Osteocyte (in vitro differentiated cells): ENCODE measurements around the gene RHD. TPM values are rescaled to one million over a fixed set of nuclear protein-coding genes. Genes with fewer than 3 reads are reported as not detected.
A peak's percentile ranks its signal among the peaks of the same experiment; 100 is the strongest.
"Not testable (repeated sequence)": the region's sequence is repeated elsewhere in the genome, so short reads cannot be mapped to it uniquely, and the experiment has no call there.

Experiments
- DNase-seq: peaks from one replicate; pipeline ENCODE4 v3.0.0; 2021; ENCODE audit warnings: mixed read lengths; ENCODE audit not compliant: unreplicated experiment; ENCODE audit errors: extremely low spot score
- H3K27ac Mint-ChIP-seq: one replicate; pipeline ENCODE4 v1.8.0; 2021; ENCODE audit warnings: mild to moderate bottlenecking, mixed read lengths; ENCODE audit not compliant: unreplicated experiment
- H3K27me3 Mint-ChIP-seq: one replicate; pipeline ENCODE4 v1.8.0; 2021; ENCODE audit warnings: mixed read lengths; ENCODE audit not compliant: unreplicated experiment
- H3K36me3 Mint-ChIP-seq: one replicate; pipeline ENCODE4 v1.8.0; 2021; ENCODE audit warnings: mixed read lengths; ENCODE audit not compliant: unreplicated experiment
- H3K4me1 Mint-ChIP-seq: one replicate; pipeline ENCODE4 v1.8.0; 2021; ENCODE audit warnings: mixed read lengths; ENCODE audit not compliant: unreplicated experiment
- H3K4me3 Mint-ChIP-seq: one replicate; pipeline ENCODE4 v1.8.0; 2021; ENCODE audit warnings: mild to moderate bottlenecking, moderate library complexity, mixed read lengths; ENCODE audit not compliant: unreplicated experiment
- H3K9me3 Mint-ChIP-seq: one replicate; pipeline ENCODE4 v1.8.0; 2021; ENCODE audit warnings: mixed read lengths; ENCODE audit not compliant: unreplicated experiment
- total RNA-seq: library from RNA; stranded (reverse); gene quantifications from 2 replicates; pipeline ENCODE4 v1.2.1, GENCODE V29; 2021

Gene RHD
- total RNA-seq, 1 donor from 2014 or later = not detected

DNA sequence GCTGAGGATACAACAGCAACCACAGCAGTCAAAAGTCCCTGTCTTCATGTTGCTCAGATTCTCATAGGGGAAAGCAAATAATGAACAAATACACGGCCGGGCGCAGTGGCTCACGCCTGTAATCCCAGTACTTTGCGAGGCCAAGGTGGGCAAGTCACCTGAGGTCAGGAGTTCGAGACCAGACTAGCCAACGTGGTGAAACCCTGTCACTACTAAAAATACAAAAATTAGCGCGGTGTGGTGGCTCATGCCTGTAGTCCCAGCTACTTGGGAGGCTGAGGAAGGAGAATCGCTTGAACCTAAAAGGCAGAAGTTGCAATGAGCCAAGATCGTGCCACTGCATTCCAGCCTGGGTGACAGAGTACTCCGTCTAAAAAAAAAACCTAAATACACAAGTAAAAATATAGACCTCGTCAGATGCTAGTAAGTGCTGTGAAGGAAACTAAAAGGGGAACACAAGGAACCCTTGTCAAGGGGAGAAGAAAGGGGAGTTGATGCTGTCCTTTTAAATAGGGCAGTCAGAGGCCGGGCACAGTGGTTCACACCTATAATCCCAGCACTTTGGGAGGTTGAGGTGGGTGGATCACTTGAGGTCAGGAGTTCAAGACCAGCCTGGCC, 4.1 kb upstream of the RHD start:
- not testable (repeated sequence) for H3K27ac Mint-ChIP-seq, DNase-seq

DNA sequence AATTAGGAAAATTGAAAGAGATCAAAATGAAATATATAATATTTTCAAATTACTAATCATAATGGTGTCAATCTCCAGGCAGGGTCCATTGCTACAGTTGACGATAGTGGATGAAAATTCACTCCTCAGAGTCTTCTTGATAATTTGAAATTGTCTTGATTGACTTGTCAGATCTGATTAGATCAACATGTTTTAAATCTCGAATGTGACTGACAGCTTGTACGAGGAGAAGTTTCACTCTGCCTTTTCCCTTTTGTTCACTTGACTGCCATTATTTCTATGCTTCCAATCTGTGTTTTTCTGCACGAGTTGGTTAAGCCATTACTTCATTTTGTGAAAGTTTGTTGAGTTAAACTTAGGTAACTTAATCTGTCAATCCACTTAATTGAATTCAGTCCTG, 3.3 kb downstream of the RHD start:
- not testable (repeated sequence) for H3K27me3 Mint-ChIP-seq, H3K4me3 Mint-ChIP-seq, H3K9me3 Mint-ChIP-seq, H3K27ac Mint-ChIP-seq, DNase-seq, H3K36me3 Mint-ChIP-seq, H3K4me1 Mint-ChIP-seq

More for the DNA sequence above, 4.1 kb upstream of the RHD start:
- H3K4me3 Mint-ChIP-seq = peak overlapping the region; percentile 67
- H3K36me3 Mint-ChIP-seq, H3K27me3 Mint-ChIP-seq, H3K4me1 Mint-ChIP-seq, H3K9me3 Mint-ChIP-seq: not testable (repeated sequence)

DNA sequence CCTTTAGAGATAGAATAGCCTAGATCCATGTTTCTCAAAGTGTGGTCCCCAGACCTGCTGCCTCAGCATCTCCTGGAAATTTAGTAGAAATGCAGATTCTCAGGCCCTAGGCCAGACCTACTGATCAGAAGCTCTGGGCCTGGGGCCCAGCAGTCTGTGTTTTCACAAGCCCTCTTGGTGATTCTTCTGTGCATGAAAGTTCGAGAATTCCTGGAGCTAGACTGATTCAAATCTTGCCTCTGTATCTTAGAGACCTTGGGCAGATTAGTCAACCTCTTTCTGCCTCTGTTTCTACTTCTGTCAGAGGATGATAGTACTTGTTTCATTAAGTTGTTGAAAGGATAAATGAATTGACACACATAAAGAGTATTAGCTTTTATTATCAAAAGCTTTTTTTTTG, 5.0 kb downstream of the RHD start:
- not testable (repeated sequence) for H3K9me3 Mint-ChIP-seq, H3K36me3 Mint-ChIP-seq, H3K4me1 Mint-ChIP-seq, H3K4me3 Mint-ChIP-seq, H3K27ac Mint-ChIP-seq, DNase-seq, H3K27me3 Mint-ChIP-seq

DNA sequence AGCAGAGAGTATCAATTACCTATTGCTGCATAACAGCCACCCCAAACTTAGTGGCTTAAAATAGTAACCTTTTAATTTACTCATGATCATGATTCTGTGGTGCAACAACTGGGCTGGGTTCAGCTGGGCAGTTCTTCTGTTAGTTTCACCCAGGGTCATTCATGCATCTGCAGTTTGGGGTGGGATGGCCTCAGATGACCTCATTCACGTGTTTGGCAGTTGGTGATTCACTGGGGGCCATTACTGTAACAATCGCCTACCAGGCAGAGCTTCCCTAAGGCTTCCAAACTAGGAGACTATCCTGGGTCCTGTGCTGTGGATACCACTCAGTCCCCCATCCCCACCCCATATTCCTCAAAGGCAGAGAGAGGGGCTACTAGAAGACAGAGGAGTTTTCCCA, 6.0 kb downstream of the RHD start:
- H3K4me1 Mint-ChIP-seq, H3K4me3 Mint-ChIP-seq, H3K9me3 Mint-ChIP-seq, H3K27ac Mint-ChIP-seq, DNase-seq, H3K36me3 Mint-ChIP-seq, H3K27me3 Mint-ChIP-seq: not testable (repeated sequence)

DNA sequence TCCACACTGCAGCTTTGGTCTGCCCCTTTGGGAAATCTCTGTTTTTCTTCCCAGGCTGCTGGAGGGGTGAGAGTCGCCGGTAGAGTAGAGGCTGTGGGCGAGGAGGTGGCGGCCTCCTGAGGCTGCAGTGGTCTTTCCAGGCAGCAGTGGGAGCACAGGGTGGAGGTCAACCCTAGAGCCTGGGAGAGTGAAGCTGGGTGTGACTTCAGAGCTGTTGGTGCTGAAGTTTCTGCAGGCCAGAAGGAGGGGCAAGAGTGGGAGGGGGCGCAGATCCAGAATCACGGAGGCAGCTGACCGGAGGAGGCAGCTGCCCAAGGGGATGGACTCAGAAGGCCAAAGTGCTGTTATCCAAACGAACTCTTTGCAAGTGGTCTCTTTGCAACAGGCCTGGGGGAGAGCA, 6.5 kb downstream of the RHD start:
- H3K27me3 Mint-ChIP-seq, H3K27ac Mint-ChIP-seq, H3K9me3 Mint-ChIP-seq, H3K4me1 Mint-ChIP-seq, H3K36me3 Mint-ChIP-seq, DNase-seq, H3K4me3 Mint-ChIP-seq: not testable (repeated sequence)

DNA sequence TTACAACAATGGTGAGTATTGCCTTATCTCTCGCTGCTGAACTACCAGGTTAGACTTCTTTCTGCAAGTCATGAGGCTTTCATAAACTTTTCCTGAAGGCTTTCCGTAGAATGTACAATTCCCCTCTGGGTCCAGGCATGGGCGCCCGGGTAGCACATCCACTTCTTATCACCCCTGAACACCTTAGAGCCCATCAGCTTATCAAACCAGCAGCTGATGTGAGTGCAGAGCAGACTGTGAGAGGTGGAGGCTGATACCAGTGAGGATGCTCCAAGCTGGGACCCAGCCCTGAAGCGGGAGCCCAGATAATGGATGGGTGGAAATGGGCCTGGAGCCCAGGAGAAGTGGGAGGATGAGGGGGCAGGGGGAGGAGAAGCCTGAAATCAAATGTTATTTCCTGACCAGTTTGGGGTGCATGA, 7.4 kb downstream of the RHD start:
- not testable (repeated sequence) for H3K9me3 Mint-ChIP-seq, H3K27me3 Mint-ChIP-seq, H3K4me1 Mint-ChIP-seq, DNase-seq, H3K36me3 Mint-ChIP-seq, H3K27ac Mint-ChIP-seq, H3K4me3 Mint-ChIP-seq

DNA sequence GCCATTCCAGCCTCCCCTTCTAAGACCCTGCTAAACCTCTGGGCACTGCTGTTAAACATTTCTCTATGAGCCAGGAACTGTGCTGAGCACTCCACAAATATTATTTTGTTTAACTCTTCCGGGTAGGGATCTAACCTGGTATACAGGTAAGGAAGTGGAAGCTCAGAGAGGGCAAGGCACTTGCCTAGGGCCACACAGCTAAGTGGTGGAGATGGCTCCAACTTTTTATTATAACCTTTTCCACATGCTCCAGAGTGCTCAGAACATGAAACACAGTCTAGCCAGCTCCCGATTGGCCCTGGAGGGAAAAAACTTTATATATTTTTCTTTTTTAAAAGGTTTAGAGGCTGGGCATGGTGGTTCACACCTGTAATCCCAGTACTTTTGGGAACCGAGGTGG, 13.6 kb downstream of the RHD start:
- not testable (repeated sequence) for H3K9me3 Mint-ChIP-seq, H3K36me3 Mint-ChIP-seq, H3K4me3 Mint-ChIP-seq, H3K27me3 Mint-ChIP-seq, H3K4me1 Mint-ChIP-seq, H3K27ac Mint-ChIP-seq, DNase-seq

DNA sequence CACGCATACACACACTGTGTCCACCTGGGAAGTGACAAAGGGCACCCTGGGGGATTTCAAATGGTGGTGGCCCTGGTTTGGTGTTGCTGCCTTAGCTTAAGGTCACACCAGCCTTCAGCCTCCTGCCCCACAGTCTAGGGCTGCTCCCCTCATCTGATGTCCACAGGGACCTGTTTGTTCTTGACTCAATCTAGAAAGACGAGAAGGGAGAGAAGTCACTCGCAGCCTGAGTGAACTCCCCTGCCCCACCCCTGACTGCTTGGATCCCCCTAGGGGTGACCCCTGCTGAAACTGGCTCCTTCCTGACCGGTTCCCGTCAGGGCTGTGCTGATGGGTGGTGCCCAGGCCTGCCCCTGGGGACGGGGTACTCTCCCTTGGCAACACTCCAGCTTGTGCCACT, 14.9 kb downstream of the RHD start:
- not testable (repeated sequence) for H3K27ac Mint-ChIP-seq, DNase-seq, H3K4me3 Mint-ChIP-seq, H3K36me3 Mint-ChIP-seq, H3K27me3 Mint-ChIP-seq, H3K9me3 Mint-ChIP-seq, H3K4me1 Mint-ChIP-seq

DNA sequence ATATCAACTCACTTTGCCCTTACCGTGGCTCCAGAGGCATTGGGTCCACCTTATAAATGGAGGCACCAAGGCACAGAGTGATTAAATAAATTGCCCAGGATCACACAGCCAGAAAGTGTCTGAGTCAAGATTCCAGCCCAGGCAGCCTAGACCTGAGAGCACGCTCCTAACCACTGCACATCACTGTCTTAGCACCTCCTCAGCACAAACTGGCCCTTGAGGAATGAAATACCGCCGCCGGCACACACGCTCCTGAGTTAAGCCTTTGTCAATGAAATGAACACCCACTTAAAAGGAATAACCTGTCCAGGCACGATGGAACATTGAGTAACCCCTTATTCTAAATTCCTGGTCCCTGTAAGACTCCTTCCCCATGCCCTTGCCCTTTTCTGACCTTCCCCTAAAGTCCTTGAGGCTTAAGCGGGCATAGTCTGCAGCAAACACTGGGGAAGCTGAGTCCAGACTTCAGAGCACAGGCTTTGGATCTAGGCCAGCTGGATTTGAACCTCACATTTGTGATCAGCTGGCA, 16.3 kb downstream of the RHD start:
- not testable (repeated sequence) for H3K27ac Mint-ChIP-seq, H3K4me3 Mint-ChIP-seq, H3K9me3 Mint-ChIP-seq, H3K4me1 Mint-ChIP-seq, DNase-seq, H3K27me3 Mint-ChIP-seq, H3K36me3 Mint-ChIP-seq
